NCI-H2171 treated with DMSO at 0.1 percent for 48 hours (cell line): ENCODE data around the gene HSD17B7.
A peak's percentile ranks its signal among the peaks of the same experiment; 100 is the strongest.
"Not testable (repeated sequence)": the region's sequence is repeated elsewhere in the genome, so short reads cannot be mapped to it uniquely, and the experiment has no call there.

Experiments
- DNase-seq: peaks from one replicate; lab custom pipeline; 2025; lab: John Stamatoyannopoulos, UW

Gene HSD17B7

GRCh38 chr1:162812357-162812756 is 21.9 kb downstream of the HSD17B7 start:
- DNase-seq: not testable (repeated sequence)

GRCh38 chr1:162818136-162818535 is 27.6 kb downstream of the HSD17B7 start:
- not testable (repeated sequence) for DNase-seq

- DNase-seq: not testable (repeated sequence)
Measured at GRCh38 chr1:162818666-162819065, 28.2 kb downstream of the HSD17B7 start.

GRCh38 chr1:162822391-162823200 is 32.1 kb downstream of the HSD17B7 start:
- DNase-seq: peak; percentile 31

- no peak for DNase-seq
Measured at GRCh38 chr1:162823231-162823630, 32.7 kb downstream of the HSD17B7 start.

GRCh38 chr1:162823771-162824525 is 33.4 kb downstream of the HSD17B7 start:
- DNase-seq: no peak

- no peak for DNase-seq
Measured at GRCh38 chr1:162829268-162829667, 38.8 kb downstream of the HSD17B7 start.

- DNase-seq: no peak
Measured at GRCh38 chr1:162832470-162832869, 42.0 kb downstream of the HSD17B7 start.

- DNase-seq: no peak
Measured at GRCh38 chr1:162835157-162835899, 44.8 kb downstream of the HSD17B7 start.

- no peak for DNase-seq
Measured at GRCh38 chr1:162838863-162839262, 48.4 kb downstream of the HSD17B7 start.

- no peak for DNase-seq
Measured at GRCh38 chr1:162840250-162840839, 49.8 kb downstream of the HSD17B7 start.

- no peak for DNase-seq
Measured at GRCh38 chr1:162844153-162844552, 53.7 kb downstream of the HSD17B7 start.

- DNase-seq: no peak
Measured at GRCh38 chr1:162846256-162847212, 56.0 kb downstream of the HSD17B7 start.

GRCh38 chr1:162847839-162848453 is 57.4 kb downstream of the HSD17B7 start:
- peak; percentile 60 for DNase-seq

GRCh38 chr1:162849711-162850110 is 59.2 kb downstream of the HSD17B7 start:
- DNase-seq: no peak

GRCh38 chr1:162851341-162851740 is 60.8 kb downstream of the HSD17B7 start:
- DNase-seq: no peak

- peak; percentile 67 for DNase-seq
Measured at GRCh38 chr1:162854245-162854882, 63.9 kb downstream of the HSD17B7 start.

- no peak for DNase-seq
Measured at GRCh38 chr1:162855461-162856150, 65.1 kb downstream of the HSD17B7 start.

GRCh38 chr1:162856260-162856659 is 65.8 kb downstream of the HSD17B7 start:
- DNase-seq: no peak
